Activated naive CD8-positive, alpha-beta T cell treated with anti-CD3 and anti-CD28 coated beads, Interleukin-2, amount 50 U/mL, for 24 hours (primary cell): ENCODE measurements around the gene LYPLAL1.

Source experiments
- ATAC-seq: fragments of 150-1000 bp; cut with Tn5 transposase; one replicate; pipeline ENCODE4 v1.10.0; 2021
- DNase-seq: peaks from one replicate; pipeline ENCODE4 v3.0.0; 2021
- H3K27ac Mint-ChIP-seq: one replicate; pipeline ENCODE4 v1.8.0; 2021; ENCODE audit warnings: mild to moderate bottlenecking, mixed read lengths
- H3K27me3 Mint-ChIP-seq: one replicate; pipeline ENCODE4 v1.8.0; 2021; ENCODE audit warnings: mixed read lengths
- H3K36me3 Mint-ChIP-seq: one replicate; pipeline ENCODE4 v1.8.0; 2021; ENCODE audit warnings: low read depth, mixed read lengths
- H3K4me1 Mint-ChIP-seq: one replicate; pipeline ENCODE4 v1.8.0; 2021; ENCODE audit warnings: mixed read lengths
- H3K4me3 Mint-ChIP-seq: one replicate; pipeline ENCODE4 v1.8.0; 2021; ENCODE audit warnings: mild to moderate bottlenecking, moderate library complexity, mixed read lengths
- H3K9me3 Mint-ChIP-seq: one replicate; pipeline ENCODE4 v1.8.0; 2021; ENCODE audit warnings: mixed read lengths

The LYPLAL1 gene

GRCh38 chr1:219151467-219151866 is 22.2 kb upstream of the LYPLAL1 start:
- ATAC-seq = no peak

DNA sequence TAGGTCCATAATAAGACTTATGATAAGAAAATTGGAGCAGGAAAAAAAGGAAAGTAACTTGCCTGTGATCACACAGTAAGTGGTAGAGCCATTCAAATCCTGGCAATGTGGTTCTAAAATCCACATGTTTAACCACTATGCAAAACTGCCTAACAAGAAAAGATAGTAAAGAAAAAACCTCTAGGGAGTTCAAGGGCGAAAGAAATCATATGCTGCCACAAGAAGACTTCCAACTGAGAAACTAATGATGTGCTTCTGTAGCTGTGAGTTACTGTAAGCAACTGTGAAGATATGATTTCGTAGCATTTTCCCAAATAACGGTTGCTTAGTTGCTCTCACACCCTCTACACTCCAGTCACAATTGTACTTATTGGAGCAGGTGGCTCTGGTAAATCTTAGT is 20.9 kb upstream of the LYPLAL1 start:
- Mint-ChIP-seq H3K4me1 (no peaks in the 10 kb centered on the region), H3K27me3 (peaks cover 13% of the 10 kb centered on the region), H3K4me3 (no peak overlapping the region), H3K27ac (no peak overlapping the region), H3K36me3 (no peaks in the 10 kb centered on the region), H3K9me3 (no peaks in the 10 kb centered on the region)
- no peak for ATAC-seq
- DNase-seq = no peak

More at GRCh38 chr1:219151467-219151866, 22.2 kb upstream of the LYPLAL1 start:
- DNase-seq = no peak
- no peaks in the 10 kb centered on the region for H3K36me3 Mint-ChIP-seq
- no peaks in the 10 kb centered on the region for H3K4me1 Mint-ChIP-seq
- H3K27ac Mint-ChIP-seq = no peak overlapping the region
- no peaks in the 10 kb centered on the region for H3K9me3 Mint-ChIP-seq
- H3K27me3 Mint-ChIP-seq = peaks cover 13% of the 10 kb centered on the region
- no peak overlapping the region for H3K4me3 Mint-ChIP-seq

GRCh38 chr1:219153723-219154122 is 20.0 kb upstream of the LYPLAL1 start:
- Mint-ChIP-seq H3K9me3 (no peaks in the 10 kb centered on the region), H3K4me3 (no peak overlapping the region), H3K36me3 (no peaks in the 10 kb centered on the region), H3K27ac (no peak overlapping the region), H3K27me3 (peaks cover 13% of the 10 kb centered on the region), H3K4me1 (no peaks in the 10 kb centered on the region)
- DNase-seq = no peak
- no peak for ATAC-seq

GRCh38 chr1:219155135-219155534 is 18.5 kb upstream of the LYPLAL1 start:
- DNase-seq (no peak), ATAC-seq (no peak)
- Mint-ChIP-seq H3K4me1 (no peaks in the 10 kb centered on the region), H3K4me3 (no peak overlapping the region), H3K9me3 (no peaks in the 10 kb centered on the region), H3K27ac (no peak overlapping the region), H3K27me3 (peaks cover 13% of the 10 kb centered on the region), H3K36me3 (no peaks in the 10 kb centered on the region)

GRCh38 chr1:219159946-219160645 is 13.6 kb upstream of the LYPLAL1 start:
- Mint-ChIP-seq H3K36me3 (no peaks in the 10 kb centered on the region), H3K9me3 (no peaks in the 10 kb centered on the region), H3K27ac (no peak overlapping the region), H3K4me1 (no peaks in the 10 kb centered on the region), H3K27me3 (peaks cover 8% of the 10 kb centered on the region), H3K4me3 (no peak overlapping the region)
- ATAC-seq = no peak
- DNase-seq = no peak

GRCh38 chr1:219160967-219161366 is 12.7 kb upstream of the LYPLAL1 start:
- Mint-ChIP-seq H3K4me1 (no peaks in the 10 kb centered on the region), H3K27me3 (peaks cover 9% of the 10 kb centered on the region), H3K27ac (no peak overlapping the region), H3K4me3 (no peak overlapping the region), H3K36me3 (no peaks in the 10 kb centered on the region), H3K9me3 (no peaks in the 10 kb centered on the region)
- no peak for ATAC-seq
- no peak for DNase-seq

GRCh38 chr1:219161371-219161770 is 12.3 kb upstream of the LYPLAL1 start:
- no peak for DNase-seq
- no peak overlapping the region for H3K4me3 Mint-ChIP-seq

GRCh38 chr1:219163401-219163954 is 10.2 kb upstream of the LYPLAL1 start:
- ATAC-seq = no peak
- H3K27me3 Mint-ChIP-seq = peaks cover 9% of the 10 kb centered on the region
- no peak for DNase-seq
- H3K36me3 Mint-ChIP-seq = no peaks in the 10 kb centered on the region
- H3K9me3 Mint-ChIP-seq = no peaks in the 10 kb centered on the region
- no peak overlapping the region for H3K27ac Mint-ChIP-seq
- no peak overlapping the region for H3K4me3 Mint-ChIP-seq
- H3K4me1 Mint-ChIP-seq = no peaks in the 10 kb centered on the region

More at GRCh38 chr1:219161371-219161770, 12.3 kb upstream of the LYPLAL1 start:
- ATAC-seq = no peak
- H3K27me3 Mint-ChIP-seq = peaks cover 9% of the 10 kb centered on the region
- no peak overlapping the region for H3K27ac Mint-ChIP-seq
- no peaks in the 10 kb centered on the region for H3K36me3 Mint-ChIP-seq
- no peaks in the 10 kb centered on the region for H3K4me1 Mint-ChIP-seq
- no peaks in the 10 kb centered on the region for H3K9me3 Mint-ChIP-seq

DNA sequence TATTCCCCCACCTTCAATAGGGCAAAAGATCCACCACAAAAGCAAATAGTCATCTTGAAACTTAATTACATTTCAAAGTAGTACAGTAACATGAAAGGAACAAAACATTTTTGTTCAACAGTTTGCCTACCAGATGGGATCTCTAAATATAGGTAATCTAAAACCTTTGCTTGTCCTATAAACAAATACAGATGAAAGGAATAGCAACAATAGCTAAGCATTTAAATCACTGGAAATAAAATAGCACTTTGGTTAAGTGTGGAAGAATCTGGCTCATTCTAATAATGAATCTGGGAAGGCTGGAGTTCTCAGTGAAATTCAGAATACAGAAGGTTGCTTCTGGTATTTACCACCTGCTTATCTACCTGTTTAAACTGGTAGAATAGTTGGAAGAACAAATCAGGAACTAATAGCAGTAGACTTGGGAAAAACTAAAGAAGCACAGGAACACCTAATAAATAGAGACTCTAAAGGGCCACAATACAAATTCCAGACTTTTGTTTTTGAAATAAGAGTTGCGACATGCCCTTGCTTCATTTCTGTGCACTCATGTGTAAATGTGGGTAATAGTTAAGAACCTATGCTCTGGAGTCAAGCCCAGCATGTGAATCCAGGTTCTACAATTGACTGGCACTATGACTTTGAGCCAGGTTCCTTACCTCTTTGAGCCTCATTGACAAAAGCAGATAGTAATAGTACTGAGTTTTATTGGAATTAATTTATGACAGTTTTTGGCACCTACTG is 2.3 kb upstream of the LYPLAL1 start:
- peaks cover 5% of the 10 kb centered on the region for H3K36me3 Mint-ChIP-seq
- peaks cover 4% of the 10 kb centered on the region for H3K9me3 Mint-ChIP-seq
- no peak overlapping the region for H3K27ac Mint-ChIP-seq
- no peaks in the 10 kb centered on the region for H3K27me3 Mint-ChIP-seq
- no peak overlapping the region for H3K4me3 Mint-ChIP-seq
- ATAC-seq (no peak), DNase-seq (no peak)
- peaks cover 39% of the 10 kb centered on the region for H3K4me1 Mint-ChIP-seq

DNA sequence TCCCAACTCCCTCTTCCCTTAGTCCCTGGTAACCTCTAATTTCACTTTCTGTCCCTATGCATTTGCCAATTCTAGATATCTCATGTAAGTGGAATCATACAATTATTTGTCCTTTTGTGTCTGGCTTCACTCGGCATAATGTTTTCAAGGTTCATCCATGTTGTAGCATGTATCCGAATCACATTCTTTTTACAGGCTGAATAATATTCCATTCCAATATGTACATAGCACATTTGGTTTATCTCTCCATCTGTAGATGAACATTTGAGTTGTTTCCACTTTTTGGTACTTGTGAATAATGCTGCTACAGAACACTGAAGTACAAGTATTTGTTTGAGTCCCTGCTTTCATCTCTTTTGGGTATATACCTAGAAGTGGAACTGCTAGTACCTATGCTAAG is 857 bp upstream of the LYPLAL1 start:
- no peak for DNase-seq
- H3K27me3 Mint-ChIP-seq = no peaks in the 10 kb centered on the region
- H3K27ac Mint-ChIP-seq = no peak overlapping the region
- peaks cover 52% of the 10 kb centered on the region for H3K4me1 Mint-ChIP-seq
- peaks cover 4% of the 10 kb centered on the region for H3K9me3 Mint-ChIP-seq
- peak overlapping the region; percentile 98 for H3K4me3 Mint-ChIP-seq
- H3K36me3 Mint-ChIP-seq = peaks cover 6% of the 10 kb centered on the region
- no peak for ATAC-seq

GRCh38 chr1:219173434-219173757 is 282 bp upstream of the LYPLAL1 start:
- peak overlapping the region; percentile 97 for H3K27ac Mint-ChIP-seq
- H3K36me3 Mint-ChIP-seq = peaks cover 6% of the 10 kb centered on the region
- no peaks in the 10 kb centered on the region for H3K27me3 Mint-ChIP-seq
- peaks cover 53% of the 10 kb centered on the region for H3K4me1 Mint-ChIP-seq
- no peak for DNase-seq
- no peak for ATAC-seq
- peaks cover 4% of the 10 kb centered on the region for H3K9me3 Mint-ChIP-seq
- peak overlapping the region; percentile 98 for H3K4me3 Mint-ChIP-seq

DNA sequence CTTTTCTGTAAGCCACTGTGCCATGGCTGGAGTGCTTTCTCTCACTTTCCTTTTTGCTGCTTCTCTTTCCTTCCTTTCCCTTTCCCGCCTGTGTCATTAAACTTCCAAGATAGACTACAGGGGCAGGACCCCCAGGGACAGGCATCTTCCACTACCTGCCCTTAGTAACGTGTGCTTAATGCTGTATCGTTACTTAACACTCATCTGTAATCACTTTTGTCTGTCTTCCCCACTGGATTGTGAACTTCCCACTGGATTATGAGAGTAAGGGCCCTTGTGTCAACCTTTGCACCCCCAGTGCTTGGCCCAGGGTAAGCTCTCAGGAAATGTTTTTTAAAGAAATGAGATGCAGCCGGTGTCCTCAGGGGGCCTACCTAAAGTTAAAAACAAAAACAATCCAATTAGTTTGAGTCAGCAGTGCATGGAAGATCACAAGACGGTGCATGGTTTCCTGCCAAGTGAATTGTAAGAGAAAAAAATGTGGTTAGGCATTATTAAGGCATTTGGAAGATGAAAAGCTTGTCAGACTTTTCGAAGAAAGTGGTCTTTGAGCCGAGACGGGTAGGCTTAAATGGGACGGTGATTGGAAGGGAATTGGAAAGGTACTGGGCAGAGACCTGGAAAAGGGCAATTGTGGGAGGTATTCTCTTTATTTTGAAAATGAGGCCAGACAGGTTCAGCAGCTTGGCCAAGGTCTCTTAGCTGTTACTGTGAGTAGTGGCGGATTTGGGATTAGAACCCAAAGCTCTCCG is 958 bp downstream of the LYPLAL1 start:
- H3K27me3 Mint-ChIP-seq = no peaks in the 10 kb centered on the region
- DNase-seq = peak; percentile 10
- H3K4me1 Mint-ChIP-seq = peaks cover 55% of the 10 kb centered on the region

GRCh38 chr1:219175212-219175564 is 1.5 kb downstream of the LYPLAL1 start:
- no peak for ATAC-seq

More for the DNA sequence above, 958 bp downstream of the LYPLAL1 start:
- ATAC-seq = peak; percentile 25
- H3K9me3 Mint-ChIP-seq = peaks cover 4% of the 10 kb centered on the region
- peak overlapping the region; percentile 97 for H3K27ac Mint-ChIP-seq
- H3K36me3 Mint-ChIP-seq = peaks cover 7% of the 10 kb centered on the region
- H3K4me3 Mint-ChIP-seq = peak overlapping the region; percentile 98

GRCh38 chr1:219176168-219176567 is 2.5 kb downstream of the LYPLAL1 start:
- DNase-seq (no peak), ATAC-seq (no peak)
- peaks cover 4% of the 10 kb centered on the region for H3K9me3 Mint-ChIP-seq
- H3K27ac Mint-ChIP-seq = no peak overlapping the region
- H3K36me3 Mint-ChIP-seq = peaks cover 16% of the 10 kb centered on the region
- H3K27me3 Mint-ChIP-seq = no peaks in the 10 kb centered on the region
- no peak overlapping the region for H3K4me3 Mint-ChIP-seq
- peaks cover 51% of the 10 kb centered on the region for H3K4me1 Mint-ChIP-seq

More at GRCh38 chr1:219175212-219175564, 1.5 kb downstream of the LYPLAL1 start:
- no peaks in the 10 kb centered on the region for H3K27me3 Mint-ChIP-seq
- DNase-seq = no peak
- peak overlapping the region; percentile 98 for H3K4me3 Mint-ChIP-seq
- H3K36me3 Mint-ChIP-seq = peaks cover 11% of the 10 kb centered on the region
- H3K9me3 Mint-ChIP-seq = peaks cover 4% of the 10 kb centered on the region
- peak overlapping the region; percentile 97 for H3K27ac Mint-ChIP-seq
- peaks cover 55% of the 10 kb centered on the region for H3K4me1 Mint-ChIP-seq
